ENCODE measurements around the gene ZG16B.

The ZG16B gene

DNA sequence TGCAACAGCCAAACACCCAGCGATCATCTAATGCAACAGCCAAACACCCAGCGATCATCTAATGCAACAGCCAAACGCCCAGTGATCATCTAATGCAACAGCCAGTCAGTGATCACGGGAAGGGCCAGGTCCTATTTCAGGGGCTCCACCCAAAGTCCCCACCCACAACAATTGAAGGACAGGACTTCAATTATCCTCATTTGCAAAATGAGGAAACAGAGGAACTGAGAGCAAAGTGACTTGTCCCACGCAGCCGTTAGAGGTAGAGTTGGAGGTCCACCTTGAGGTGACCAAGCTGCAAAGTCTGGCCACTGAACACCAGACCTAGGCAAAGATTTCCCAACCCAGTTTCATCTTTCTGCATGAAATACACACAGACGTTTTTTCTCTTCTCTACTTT is 3.7 kb downstream of the ZG16B start:
- no peaks in the 10 kb centered on the region for H3K9me3 ChIP-seq
- no peak overlapping the region for H3K27ac ChIP-seq
- H3K4me2 ChIP-seq: no peak overlapping the region
- no peaks in the 10 kb centered on the region for H3K27me3 ChIP-seq
- no peak for TF ChIP-seq Cebpa-rat (IDR thresholded peaks at IDR 0.05)
- no peaks in the 10 kb centered on the region for H4K20me1 ChIP-seq
- H3K4me1 ChIP-seq: peaks cover 16% of the 10 kb centered on the region
- H3K36me3 ChIP-seq: no peaks in the 10 kb centered on the region
- no peak overlapping the region for H3K4me3 ChIP-seq
- H3K9ac ChIP-seq: no peak overlapping the region

GRCh38 chr16:2834968-2835367 is 4.9 kb downstream of the ZG16B start:
- no peaks in the 10 kb centered on the region for H3K27me3 ChIP-seq
- no peak overlapping the region for H3K27ac ChIP-seq
- H3K9me3 ChIP-seq: no peaks in the 10 kb centered on the region
- H3K4me2 ChIP-seq: no peak overlapping the region
- peaks cover 10% of the 10 kb centered on the region for H3K4me1 ChIP-seq
- TF ChIP-seq Cebpa-rat (IDR thresholded peaks at IDR 0.05): no peak
- H3K4me3 ChIP-seq: no peak overlapping the region
- no peaks in the 10 kb centered on the region for H4K20me1 ChIP-seq
- H3K36me3 ChIP-seq: no peaks in the 10 kb centered on the region
- H3K9ac ChIP-seq: no peak overlapping the region

DNA sequence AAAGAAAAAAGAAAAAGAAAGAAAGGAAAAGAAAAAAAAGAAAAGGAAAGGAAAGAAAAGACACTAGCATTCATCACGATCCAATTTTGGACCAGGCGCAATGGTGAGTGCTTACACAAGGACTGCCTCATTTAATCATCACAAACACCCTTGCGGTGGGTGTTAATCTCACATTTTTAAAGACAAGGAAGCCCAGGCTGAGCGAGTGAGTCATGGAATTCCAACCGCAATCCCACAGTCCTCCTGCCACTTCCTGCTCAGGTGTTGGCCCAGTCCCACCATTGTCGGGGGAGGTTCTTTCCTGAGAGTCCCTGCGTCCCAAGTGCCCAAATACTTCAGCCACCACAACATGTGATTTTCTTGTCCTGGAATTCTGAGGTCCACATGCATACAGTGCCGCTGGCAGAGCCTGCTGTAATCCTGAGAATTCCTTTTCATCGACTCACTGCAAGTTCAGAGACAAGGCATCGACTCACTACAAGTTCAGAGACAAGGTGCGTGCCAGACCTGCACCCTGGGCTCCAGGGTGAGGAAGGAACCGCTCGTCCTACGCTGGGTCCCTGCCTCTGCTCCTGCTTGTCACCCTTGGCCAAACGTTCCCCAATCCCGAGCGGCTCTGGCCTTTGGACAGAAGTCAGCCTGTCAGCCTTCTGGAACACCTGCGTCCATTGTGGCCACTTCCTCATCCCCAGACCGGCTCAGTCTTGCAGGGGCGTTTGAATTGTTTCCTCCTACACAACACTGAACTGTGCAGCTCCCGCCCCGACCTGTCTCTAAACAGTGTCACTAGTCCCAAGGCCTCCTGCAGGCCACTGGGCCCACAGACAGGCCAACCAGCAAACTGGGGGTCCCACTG is 5.8 kb downstream of the ZG16B start:
- TF ChIP-seq Cebpa-rat (IDR thresholded peaks at IDR 0.05): no peak
- Histone ChIP-seq H4K20me1 (no peaks in the 10 kb centered on the region), H3K27me3 (no peaks in the 10 kb centered on the region), H3K9ac (no peak overlapping the region), H3K27ac (no peak overlapping the region), H3K4me1 (peaks cover 12% of the 10 kb centered on the region), H3K36me3 (no peaks in the 10 kb centered on the region), H3K4me3 (no peak overlapping the region), H3K4me2 (no peak overlapping the region), H3K9me3 (no peaks in the 10 kb centered on the region)

- H3K36me3 ChIP-seq: no peaks in the 10 kb centered on the region
- TF ChIP-seq Cebpa-rat (IDR thresholded peaks at IDR 0.05): no peak
- no peak overlapping the region for H3K9ac ChIP-seq
- no peaks in the 10 kb centered on the region for H3K27me3 ChIP-seq
- peaks cover 22% of the 10 kb centered on the region for H3K4me1 ChIP-seq
- H3K27ac ChIP-seq: no peak overlapping the region
- no peak overlapping the region for H3K4me3 ChIP-seq
- no peaks in the 10 kb centered on the region for H3K9me3 ChIP-seq
- H4K20me1 ChIP-seq: no peaks in the 10 kb centered on the region
- no peak overlapping the region for H3K4me2 ChIP-seq
Measured at GRCh38 chr16:2836646-2837508, 6.8 kb downstream of the ZG16B start.

GRCh38 chr16:2838928-2839327 is 8.8 kb downstream of the ZG16B start:
- Histone ChIP-seq H3K9ac (no peak overlapping the region), H3K36me3 (no peaks in the 10 kb centered on the region), H3K27ac (no peak overlapping the region), H3K4me1 (peaks cover 33% of the 10 kb centered on the region), H3K9me3 (no peaks in the 10 kb centered on the region), H3K27me3 (no peaks in the 10 kb centered on the region), H4K20me1 (no peaks in the 10 kb centered on the region), H3K4me3 (no peak overlapping the region), H3K4me2 (no peak overlapping the region)
- no peak for TF ChIP-seq Cebpa-rat (IDR thresholded peaks at IDR 0.05)

DNA sequence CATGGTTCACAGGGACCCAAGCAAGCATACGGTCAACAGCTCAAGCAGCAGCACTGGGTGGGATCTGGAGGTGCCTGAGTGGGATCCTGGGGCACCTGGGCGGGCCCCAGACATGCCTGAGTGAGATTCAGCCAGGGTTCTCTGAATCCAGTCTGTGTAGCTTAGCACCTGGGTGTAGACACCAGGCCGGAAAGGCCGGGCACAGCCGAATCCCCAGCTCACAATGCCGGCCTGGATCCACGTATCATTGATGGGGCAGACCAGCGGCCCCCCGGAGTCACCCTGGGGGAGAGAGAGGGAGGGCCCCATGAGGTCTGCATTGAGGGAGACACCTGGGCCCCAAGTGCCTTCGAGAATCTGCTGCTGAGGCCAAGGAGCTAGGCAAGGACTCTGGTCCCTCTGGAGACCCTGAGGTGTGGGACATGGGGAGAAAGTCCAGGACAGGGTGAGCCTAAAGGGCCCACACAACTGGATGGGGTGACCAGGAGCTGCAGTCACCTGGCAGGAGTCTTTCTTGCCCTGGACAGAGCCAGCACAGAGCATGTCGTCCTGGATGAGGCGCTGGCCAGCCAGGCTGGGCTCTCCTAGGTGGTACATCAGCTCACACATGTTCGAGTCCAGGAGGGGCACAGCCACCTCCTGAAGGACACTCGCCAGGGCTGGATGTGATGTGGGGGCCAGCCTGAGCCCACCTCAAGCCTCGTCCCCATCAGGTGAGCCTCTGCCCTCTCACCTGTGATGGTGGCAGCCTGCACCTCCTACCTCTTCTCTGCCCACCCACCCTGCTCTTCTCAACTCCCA is 9.7 kb downstream of the ZG16B start:
- no peak overlapping the region for H3K9ac ChIP-seq
- no peaks in the 10 kb centered on the region for H4K20me1 ChIP-seq
- no peak overlapping the region for H3K4me3 ChIP-seq
- peaks cover 33% of the 10 kb centered on the region for H3K4me1 ChIP-seq
- H3K9me3 ChIP-seq: no peaks in the 10 kb centered on the region
- no peak overlapping the region for H3K27ac ChIP-seq
- no peaks in the 10 kb centered on the region for H3K36me3 ChIP-seq
- no peaks in the 10 kb centered on the region for H3K27me3 ChIP-seq
- H3K4me2 ChIP-seq: peak overlapping the region; percentile 12; the same call in 1 of the 2 replicates
- TF ChIP-seq Cebpa-rat (IDR thresholded peaks at IDR 0.05): no peak

DNA sequence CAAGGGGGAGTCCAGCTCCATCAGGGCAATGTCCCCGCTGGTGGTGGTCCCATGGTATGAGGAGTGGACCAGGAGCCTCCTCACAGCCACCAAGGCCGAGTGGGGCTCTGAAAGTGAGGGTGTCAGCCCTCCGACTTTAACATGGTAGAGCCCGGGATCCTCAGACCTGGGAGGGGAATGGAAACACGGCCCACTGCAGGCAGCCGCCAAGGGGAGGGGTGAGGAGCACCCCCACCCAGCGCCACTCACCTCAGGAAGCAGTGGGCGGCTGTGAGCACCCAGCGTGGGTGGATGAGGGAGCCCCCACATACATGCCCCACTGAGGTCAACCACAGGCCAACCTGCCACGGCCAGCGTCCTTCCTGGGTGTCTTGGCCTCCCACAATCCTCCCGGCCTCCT is 10.8 kb downstream of the ZG16B start:
- no peaks in the 10 kb centered on the region for H3K36me3 ChIP-seq

GRCh38 chr16:2841606-2842339 is 11.7 kb downstream of the ZG16B start:
- peak overlapping the region; percentile 84 for H3K4me2 ChIP-seq
- no peaks in the 10 kb centered on the region for H3K27me3 ChIP-seq
- no peaks in the 10 kb centered on the region for H3K36me3 ChIP-seq
- no peaks in the 10 kb centered on the region for H3K9me3 ChIP-seq
- H3K9ac ChIP-seq: peak overlapping the region; percentile 10; the same call in 1 of the 2 replicates
- TF ChIP-seq Cebpa-rat (IDR thresholded peaks at IDR 0.05): no peak
- peak overlapping the region; percentile 75 for H3K27ac ChIP-seq
- no peaks in the 10 kb centered on the region for H4K20me1 ChIP-seq
- peak overlapping the region; percentile 4 for H3K4me3 ChIP-seq
- peaks cover 33% of the 10 kb centered on the region for H3K4me1 ChIP-seq

More for the DNA sequence above, 10.8 kb downstream of the ZG16B start:
- Histone ChIP-seq H3K9me3 (no peaks in the 10 kb centered on the region), H3K27me3 (no peaks in the 10 kb centered on the region), H3K4me1 (peaks cover 33% of the 10 kb centered on the region), H4K20me1 (no peaks in the 10 kb centered on the region), H3K27ac (0 out of 2 replicates have a peak overlapping the region, but pooled peaks have one; percentile 44), H3K4me2 (peak overlapping the region; percentile 84), H3K4me3 (no peak overlapping the region), H3K9ac (no peak overlapping the region)
- no peak for TF ChIP-seq Cebpa-rat (IDR thresholded peaks at IDR 0.05)

Measured in BLaER1 (cell line).